Keratinocyte (primary cell): ENCODE measurements around the gene MEP1A. TPM values are rescaled to one million over a fixed set of nuclear protein-coding genes. Genes with fewer than 3 reads are reported as not detected.
"Not testable (repeated sequence)": the region's sequence is repeated elsewhere in the genome, so short reads cannot be mapped to it uniquely, and the experiment has no call there.

Source experiments
- DNase-seq: peaks from one replicate; pipeline ENCODE4 v3.0.0-alpha.2; 2011; ENCODE audit warnings: low read depth, missing footprints, low spot score
- FAIRE-seq: peaks from 2 replicates; lab custom pipeline; 2011; peaks lifted over from hg19 to GRCh38; lab: Jason Lieb, UNC
- H2AFZ ChIP-seq: 2 replicates; pipeline ENCODE4 v1.6.0; 2012; ENCODE audit warnings: low read length, control low read depth, inconsistent platforms; ENCODE audit not compliant: control insufficient read depth
- H3K27ac ChIP-seq: 2 replicates; pipeline ENCODE4 v1.5.1; 2011; ENCODE audit warnings: low read length; ENCODE audit not compliant: control insufficient read depth, insufficient read depth
- H3K27me3 ChIP-seq: 3 replicates; pipeline ENCODE4 v1.6.0; 2011; ENCODE audit warnings: low read length; ENCODE audit not compliant: control insufficient read depth, insufficient read depth; ENCODE audit errors: extremely low read depth
- H3K36me3 ChIP-seq, 2 experiments: 2 replicates in 1 of 2; 3 replicates in 1 of 2; pipeline ENCODE4 v1.5.1; 2011; ENCODE audit warnings: low read length in 2 of 2, mild to moderate bottlenecking in 1 of 2; ENCODE audit not compliant: control insufficient read depth in 2 of 2, insufficient read depth in 2 of 2; ENCODE audit errors: extremely low read depth in 1 of 2
- H3K4me1 ChIP-seq: 3 replicates; pipeline ENCODE4 v1.5.1; 2011; ENCODE audit warnings: low read length; ENCODE audit not compliant: control insufficient read depth, insufficient read depth; ENCODE audit errors: extremely low read depth
- H3K4me2 ChIP-seq: 3 replicates; pipeline ENCODE4 v1.6.0; 2011; ENCODE audit warnings: low read depth, low read length; ENCODE audit not compliant: control insufficient read depth, insufficient read depth; ENCODE audit errors: extremely low read depth
- H3K4me3 ChIP-seq, 3 experiments: fragments of 200-600 bp in 1 of 3; sonication (generic) in 1 of 3; 2 replicates in 2 of 3; 3 replicates in 1 of 3; pipeline ENCODE4 v1.5.1; 2011 to 2016; ENCODE audit warnings: low read length in 3 of 3, mild to moderate bottlenecking in 3 of 3, control low read depth in 2 of 3, inconsistent platforms in 1 of 3, low read depth in 1 of 3, mixed read lengths in 1 of 3, mixed run types in 1 of 3, moderate library complexity in 1 of 3; ENCODE audit not compliant: control insufficient read depth in 2 of 3, insufficient read depth in 2 of 3; ENCODE audit errors: extremely low read depth in 1 of 3
- H3K79me2 ChIP-seq: 2 replicates; pipeline ENCODE4 v1.6.0; 2012; ENCODE audit warnings: low read length; ENCODE audit not compliant: control insufficient read depth, insufficient read depth
- H3K9ac ChIP-seq: 3 replicates; pipeline ENCODE4 v1.6.0; 2011; ENCODE audit warnings: low read length; ENCODE audit not compliant: control insufficient read depth, insufficient read depth; ENCODE audit errors: extremely low read depth
- H3K9me1 ChIP-seq: 3 replicates; pipeline ENCODE4 v1.6.0; 2011; ENCODE audit warnings: low read length; ENCODE audit not compliant: control insufficient read depth, insufficient read depth; ENCODE audit errors: extremely low read depth
- H3K9me3 ChIP-seq: 2 replicates; pipeline ENCODE4 v1.5.1; 2012; ENCODE audit warnings: low read depth, low read length; ENCODE audit not compliant: control insufficient read depth
- H4K20me1 ChIP-seq: 3 replicates; pipeline ENCODE4 v1.6.0; 2011; ENCODE audit warnings: low read length; ENCODE audit not compliant: control insufficient read depth, insufficient read depth; ENCODE audit errors: extremely low read depth
- EZH2 ChIP-seq: IDR thresholded peaks from one replicate; pipeline ENCODE4 v1.6.1; 2012; ENCODE audit warnings: inconsistent platforms, mild to moderate bottlenecking, low read length, moderate library complexity
- dilution Hi-C: fragments of 300-500 bp; cut with MboI; formaldehyde crosslinking; loops from one replicate; pipeline ENCODE4 v1.7.0; 2020; ENCODE audit warnings: low sequenced_read_pairs; ENCODE audit not compliant: extremely low pct_ligation_motif_present
- polyA plus RNA-seq, 5 experiments: library from polyadenylated mRNA; depleted of rRNA in 3 of 5; stranded (reverse) in 3 of 5; stranded (forward) in 1 of 5; unstranded in 1 of 5; fragments of >200 nt; gene quantifications; 1 replicate in 1 of 5; 2 replicates in 3 of 5; 3 replicates in 1 of 5; pipeline versions ENCODE4 v1.2.1 to v1.2.3, GENCODE V29; 2011 to 2012; ENCODE audit warnings: missing spikeins in 2 of 5, low read depth in 1 of 5, low replicate concordance in 1 of 5
- TF ChIP-seq, protein P1 (sequence below), 3 experiments: IDR thresholded peaks in 1 of 3; conservative IDR thresholded peaks in 1 of 3; optimal IDR thresholded peaks in 1 of 3; 2 replicates in 2 of 3; 3 replicates in 1 of 3; pipeline versions ENCODE3 to v1.5.1; 2011; ENCODE audit warnings: low read length in 3 of 3, mild to moderate bottlenecking in 3 of 3, moderate library complexity in 2 of 3, control low read depth in 1 of 3, inconsistent platforms in 1 of 3; ENCODE audit not compliant: insufficient read depth in 2 of 3; ENCODE audit errors: extremely low read depth in 1 of 3

Gene MEP1A
- polyA plus RNA-seq, 1 donor (not counting 4 experiments of a cell fraction or from before 2014, with no cell fraction given), result 0.07 TPM

DNA sequence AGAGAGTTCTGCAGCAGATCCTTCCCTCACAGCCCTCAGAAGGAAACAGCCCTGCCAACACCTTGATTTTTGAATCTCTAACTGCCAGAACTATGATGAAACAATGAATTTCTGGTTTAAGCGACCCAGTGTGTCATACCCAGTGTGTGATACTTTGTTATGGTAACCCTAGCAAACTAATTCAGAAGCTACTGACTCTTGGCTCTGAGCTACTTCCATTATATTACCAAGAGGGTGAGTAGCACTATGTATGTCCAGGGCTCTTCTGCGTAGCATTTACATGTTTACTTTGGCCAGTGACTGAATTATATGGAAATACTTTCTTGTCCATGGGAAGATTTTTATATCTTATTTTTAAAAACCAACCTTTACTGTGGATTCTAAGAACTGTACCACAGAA is 29.7 kb upstream of the MEP1A start:
- TF ChIP-seq, protein P1, sequence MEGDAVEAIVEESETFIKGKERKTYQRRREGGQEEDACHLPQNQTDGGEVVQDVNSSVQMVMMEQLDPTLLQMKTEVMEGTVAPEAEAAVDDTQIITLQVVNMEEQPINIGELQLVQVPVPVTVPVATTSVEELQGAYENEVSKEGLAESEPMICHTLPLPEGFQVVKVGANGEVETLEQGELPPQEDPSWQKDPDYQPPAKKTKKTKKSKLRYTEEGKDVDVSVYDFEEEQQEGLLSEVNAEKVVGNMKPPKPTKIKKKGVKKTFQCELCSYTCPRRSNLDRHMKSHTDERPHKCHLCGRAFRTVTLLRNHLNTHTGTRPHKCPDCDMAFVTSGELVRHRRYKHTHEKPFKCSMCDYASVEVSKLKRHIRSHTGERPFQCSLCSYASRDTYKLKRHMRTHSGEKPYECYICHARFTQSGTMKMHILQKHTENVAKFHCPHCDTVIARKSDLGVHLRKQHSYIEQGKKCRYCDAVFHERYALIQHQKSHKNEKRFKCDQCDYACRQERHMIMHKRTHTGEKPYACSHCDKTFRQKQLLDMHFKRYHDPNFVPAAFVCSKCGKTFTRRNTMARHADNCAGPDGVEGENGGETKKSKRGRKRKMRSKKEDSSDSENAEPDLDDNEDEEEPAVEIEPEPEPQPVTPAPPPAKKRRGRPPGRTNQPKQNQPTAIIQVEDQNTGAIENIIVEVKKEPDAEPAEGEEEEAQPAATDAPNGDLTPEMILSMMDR (optimal IDR thresholded peaks at IDR 0.05 in 1 of 3, IDR thresholded peaks at IDR 0.05 in 1 of 3, conservative IDR thresholded peaks at IDR 0.05 in 1 of 3; ENCODE audit: extremely low read depth in 1 of 3, insufficient read depth in 2 of 3, low read length in 3 of 3), result no peak
- TF ChIP-seq EZH2, result no peak
- no peak overlapping the region for H3K4me3 ChIP-seq
- H3K27me3 ChIP-seq, result no peaks in the 10 kb centered on the region
- H3K4me1 ChIP-seq, result no peaks in the 10 kb centered on the region
- no peaks in the 10 kb centered on the region for H3K79me2 ChIP-seq
- dilution Hi-C loops, result no loop called here
- H2AFZ ChIP-seq, result no peak overlapping the region
- no peak overlapping the region for H3K27ac ChIP-seq
- no peak overlapping the region for H3K9ac ChIP-seq
- H3K4me2 ChIP-seq, result no peak overlapping the region
- DNase-seq, result no peak
- H3K36me3 ChIP-seq, result no peaks in the 10 kb centered on the region
- no peaks in the 10 kb centered on the region for H3K9me3 ChIP-seq
- no peaks in the 10 kb centered on the region for H4K20me1 ChIP-seq
- FAIRE-seq, result no peak
- no peaks in the 10 kb centered on the region for H3K9me1 ChIP-seq

DNA sequence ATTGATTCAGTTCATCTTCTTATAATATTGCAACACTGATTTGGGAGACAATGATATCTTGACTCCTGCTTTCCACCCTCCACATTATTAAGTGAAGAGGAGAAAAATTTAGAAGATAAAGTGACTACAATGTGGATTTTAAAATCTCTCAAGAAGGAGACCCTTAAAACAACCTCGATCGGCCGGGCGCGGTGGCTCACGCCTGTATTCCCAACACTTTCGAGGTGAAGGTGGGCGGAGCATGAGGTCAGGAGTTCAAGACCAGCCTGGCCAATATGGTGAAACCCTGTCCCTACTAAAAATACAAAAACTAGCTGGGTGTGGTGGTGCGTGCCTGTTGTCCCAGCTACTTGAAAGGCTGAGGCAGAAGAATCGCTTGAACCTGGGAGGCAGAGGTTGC is 28.9 kb upstream of the MEP1A start:
- H3K4me1 ChIP-seq, DNase-seq, dilution Hi-C loops, H3K4me2 ChIP-seq, H3K9me3 ChIP-seq, FAIRE-seq, H3K4me3 ChIP-seq, H3K9ac ChIP-seq, H4K20me1 ChIP-seq, H3K9me1 ChIP-seq, H2AFZ ChIP-seq, H3K79me2 ChIP-seq, H3K27ac ChIP-seq, H3K27me3 ChIP-seq, H3K36me3 ChIP-seq: not testable (repeated sequence)

DNA sequence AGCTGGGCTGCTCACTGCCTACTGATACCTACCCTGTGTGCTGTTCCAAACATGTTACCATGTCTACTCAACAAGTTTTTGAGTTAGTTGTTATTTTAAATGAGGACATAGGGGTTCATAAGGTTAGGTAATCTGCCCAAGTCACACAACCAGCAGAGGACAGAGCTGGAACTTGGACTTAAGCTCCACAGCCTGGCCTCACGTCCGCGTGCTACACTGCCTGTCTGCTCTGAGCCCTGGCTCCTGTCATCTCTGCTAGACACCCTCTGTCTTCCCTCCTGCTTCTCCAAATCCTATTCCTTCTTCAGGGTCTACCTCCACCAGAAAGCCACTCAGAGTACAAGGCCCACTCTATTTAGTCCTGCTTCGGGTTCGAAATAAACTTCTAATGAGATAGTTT is 28.2 kb upstream of the MEP1A start:
- Histone ChIP-seq H3K4me2 (no peak overlapping the region), H3K27me3 (no peaks in the 10 kb centered on the region), H2AFZ (no peak overlapping the region), H3K79me2 (no peaks in the 10 kb centered on the region), H3K4me1 (no peaks in the 10 kb centered on the region), H3K9me1 (no peaks in the 10 kb centered on the region), H3K9ac (no peak overlapping the region), H3K9me3 (no peaks in the 10 kb centered on the region), H3K27ac (no peak overlapping the region), H3K36me3 (no peaks in the 10 kb centered on the region), H3K4me3 (no peak overlapping the region), H4K20me1 (no peaks in the 10 kb centered on the region)
- DNase-seq (no peak), FAIRE-seq (no peak)
- dilution Hi-C loops, result no loop called here
- TF ChIP-seq EZH2, result no peak
- TF ChIP-seq, protein P1 (optimal IDR thresholded peaks at IDR 0.05 in 1 of 3, IDR thresholded peaks at IDR 0.05 in 1 of 3, conservative IDR thresholded peaks at IDR 0.05 in 1 of 3; ENCODE audit: extremely low read depth in 1 of 3, insufficient read depth in 2 of 3, low read length in 3 of 3), result no peak
